Peyer's patch (tissue), 4 donors: ENCODE data around the gene DISP2.

Experiments
- POLR2A ChIP-seq, 2 donors: fragments of 450-650 bp; IDR thresholded peaks; one replicate each; pipeline ENCODE4 v1.5.1; 2017; ENCODE audit warnings: antibody characterized with exemption in 2 of 2, mild to moderate bottlenecking in 2 of 2, moderate library complexity in 2 of 2
- TF ChIP-seq, protein P1 (sequence below), 6 experiments: fragments of 450-650 bp in 4 of 6; fragments of 200-600 bp in 2 of 6; sonication (generic) in 1 of 6; IDR thresholded peaks; one replicate each; pipeline ENCODE4 v1.5.1; 2017 to 2019; ENCODE audit warnings: antibody characterized with exemption in 6 of 6, mild to moderate bottlenecking in 3 of 6, moderate library complexity in 1 of 6

DNA sequence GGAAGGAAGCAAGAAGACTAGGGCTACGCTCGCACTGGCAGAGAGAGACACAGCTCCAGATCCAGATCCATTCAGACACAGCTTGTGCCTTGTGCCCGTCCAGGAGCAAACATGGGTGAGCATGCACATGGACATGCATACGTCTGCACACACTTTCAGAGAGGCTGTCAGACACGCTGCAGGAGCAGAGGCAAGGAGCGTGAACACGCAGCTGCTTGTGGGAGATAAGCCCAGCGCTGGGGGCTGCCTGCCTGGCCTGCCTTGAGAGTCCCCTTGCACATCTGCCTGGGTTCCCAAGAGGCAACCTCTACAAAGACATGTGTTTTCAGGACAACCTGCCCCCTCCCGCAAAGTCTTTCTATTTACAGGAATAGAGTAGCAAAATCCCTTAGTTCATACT lies 69.2 kb downstream of the DISP2 start:
- TF ChIP-seq, protein P1, sequence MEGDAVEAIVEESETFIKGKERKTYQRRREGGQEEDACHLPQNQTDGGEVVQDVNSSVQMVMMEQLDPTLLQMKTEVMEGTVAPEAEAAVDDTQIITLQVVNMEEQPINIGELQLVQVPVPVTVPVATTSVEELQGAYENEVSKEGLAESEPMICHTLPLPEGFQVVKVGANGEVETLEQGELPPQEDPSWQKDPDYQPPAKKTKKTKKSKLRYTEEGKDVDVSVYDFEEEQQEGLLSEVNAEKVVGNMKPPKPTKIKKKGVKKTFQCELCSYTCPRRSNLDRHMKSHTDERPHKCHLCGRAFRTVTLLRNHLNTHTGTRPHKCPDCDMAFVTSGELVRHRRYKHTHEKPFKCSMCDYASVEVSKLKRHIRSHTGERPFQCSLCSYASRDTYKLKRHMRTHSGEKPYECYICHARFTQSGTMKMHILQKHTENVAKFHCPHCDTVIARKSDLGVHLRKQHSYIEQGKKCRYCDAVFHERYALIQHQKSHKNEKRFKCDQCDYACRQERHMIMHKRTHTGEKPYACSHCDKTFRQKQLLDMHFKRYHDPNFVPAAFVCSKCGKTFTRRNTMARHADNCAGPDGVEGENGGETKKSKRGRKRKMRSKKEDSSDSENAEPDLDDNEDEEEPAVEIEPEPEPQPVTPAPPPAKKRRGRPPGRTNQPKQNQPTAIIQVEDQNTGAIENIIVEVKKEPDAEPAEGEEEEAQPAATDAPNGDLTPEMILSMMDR (IDR thresholded peaks at IDR 0.05), result no peak
- no peak for TF ChIP-seq POLR2A (IDR thresholded peaks at IDR 0.05)
